Stomach (tissue), 4 donors: Measurements from ENCODE around the gene ARHGAP24.

ENCODE experiments used
- CTCF ChIP-seq, 7 experiments: fragments of 450-650 bp in 4 of 7; fragments of 200-600 bp in 3 of 7; sonication (generic) in 3 of 7; IDR thresholded peaks; one replicate each; pipeline ENCODE4 v1.5.1; 2016 to 2019; ENCODE audit warnings: antibody characterized with exemption in 7 of 7, control low read depth in 2 of 7, mild to moderate bottlenecking in 1 of 7
- POLR2AphosphoS5 ChIP-seq, 3 donors: sonication (generic); formaldehyde crosslinking; IDR thresholded peaks; one replicate each; pipeline ENCODE4 v1.6.1; 2016; ENCODE audit warnings: antibody characterized with exemption in 3 of 3

DNA sequence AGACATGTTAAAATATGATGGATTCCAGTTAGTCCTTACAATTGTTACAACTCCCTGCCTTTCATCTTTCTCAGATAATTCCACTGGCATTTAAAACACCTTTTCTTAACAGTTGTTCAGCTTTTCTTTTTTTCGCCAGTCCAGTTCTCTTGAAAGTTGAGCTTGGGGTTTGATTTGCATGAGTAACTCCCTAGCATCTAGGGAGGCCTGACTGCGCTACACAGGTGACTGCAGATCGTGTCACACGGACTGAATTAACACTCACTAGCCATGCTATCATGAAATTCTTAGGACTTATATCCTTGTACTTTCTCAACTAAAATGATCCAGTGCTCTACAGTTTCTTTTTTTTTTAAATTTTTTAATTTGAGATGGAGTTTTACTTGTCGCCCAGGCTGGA is 69.8 kb downstream of the ARHGAP24 start:
- no peak for TF ChIP-seq CTCF (IDR thresholded peaks at IDR 0.05)
- no peak for TF ChIP-seq POLR2AphosphoS5 (IDR thresholded peaks at IDR 0.05)
